Activated CD4-positive, alpha-beta T cell treated with anti-CD3 and anti-CD28 coated beads, Interleukin-2, amount 50 U/mL, for 24 hours (primary cell): ENCODE results near the gene ARAP1.

Source experiments
- DNase-seq, 2 donors: peaks; one replicate each; pipeline ENCODE4 v3.0.0-alpha.2; 2020; ENCODE audit warnings: low read depth in 1 of 2, low spot score in 1 of 2

Gene ARAP1

DNA sequence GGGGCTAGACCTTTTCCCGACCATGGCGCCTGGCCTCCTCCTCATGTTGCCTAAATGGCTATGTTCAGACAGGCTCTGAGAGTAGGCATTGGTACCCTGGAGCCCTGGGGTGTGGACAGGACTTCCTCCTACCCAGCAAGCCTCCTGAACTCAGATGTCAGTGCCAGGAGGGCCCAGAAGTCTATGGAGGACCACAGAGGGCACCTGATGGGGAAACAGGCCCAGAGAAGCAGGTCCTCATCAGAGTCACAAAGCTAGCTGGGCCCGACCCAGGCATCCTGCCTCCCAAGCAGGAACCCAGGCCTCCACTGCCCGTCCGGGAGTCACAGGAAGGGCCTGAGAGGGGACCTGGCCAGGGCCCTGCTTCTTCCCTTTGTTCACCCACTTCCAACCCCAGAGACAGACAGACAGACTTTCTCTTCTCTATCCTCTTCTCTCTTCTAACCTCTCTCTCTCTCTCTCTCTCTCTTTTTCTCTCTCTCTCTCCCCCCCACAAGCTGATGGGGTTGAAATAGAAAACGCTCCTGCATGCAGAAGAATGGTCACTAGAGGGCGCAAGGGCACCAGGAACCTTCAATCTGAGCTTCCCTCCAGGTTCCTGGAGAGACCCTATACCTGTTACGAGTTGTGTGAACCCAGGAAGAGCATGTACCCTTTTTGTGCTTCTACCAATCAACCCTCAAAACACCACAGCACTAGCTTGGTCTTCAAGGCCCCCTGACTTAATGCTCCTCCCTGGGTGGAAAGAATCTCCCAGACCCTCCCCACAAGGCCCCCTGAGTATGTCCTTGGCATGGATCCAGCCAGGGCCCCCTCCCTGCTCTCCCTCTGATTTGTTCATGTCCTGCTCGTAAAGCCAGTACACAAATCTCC lies 27.1 kb downstream of the ARAP1 start:
- DNase-seq, result peak; percentile 54 to 73

DNA sequence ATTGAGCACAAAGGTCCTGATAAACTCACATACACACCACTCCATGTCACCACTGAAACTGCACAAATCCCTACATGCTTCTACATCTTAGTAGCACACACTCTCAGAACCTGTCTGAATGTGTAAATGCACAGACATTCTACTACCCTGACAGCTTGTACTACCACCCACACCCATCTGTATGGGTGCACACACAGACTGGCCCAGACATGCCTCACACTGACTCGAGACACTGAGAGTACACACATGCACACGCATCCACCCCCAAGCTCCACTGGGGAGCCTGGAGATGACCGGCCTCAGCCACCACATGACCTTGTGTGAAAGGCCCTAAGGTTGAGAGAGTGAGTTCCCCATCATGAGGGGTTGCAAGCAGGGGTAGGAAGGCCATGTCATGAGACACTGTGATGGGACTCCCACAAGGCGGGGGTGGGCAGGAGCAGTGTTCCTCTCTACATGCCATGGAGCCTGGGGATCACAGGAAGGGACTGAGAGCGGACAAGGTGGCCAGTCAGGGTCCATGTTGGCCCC lies 28.1 kb downstream of the ARAP1 start:
- no peak for DNase-seq

GRCh38 chr11:72723508-72723907 lies 28.7 kb downstream of the ARAP1 start:
- no peak for DNase-seq

DNA sequence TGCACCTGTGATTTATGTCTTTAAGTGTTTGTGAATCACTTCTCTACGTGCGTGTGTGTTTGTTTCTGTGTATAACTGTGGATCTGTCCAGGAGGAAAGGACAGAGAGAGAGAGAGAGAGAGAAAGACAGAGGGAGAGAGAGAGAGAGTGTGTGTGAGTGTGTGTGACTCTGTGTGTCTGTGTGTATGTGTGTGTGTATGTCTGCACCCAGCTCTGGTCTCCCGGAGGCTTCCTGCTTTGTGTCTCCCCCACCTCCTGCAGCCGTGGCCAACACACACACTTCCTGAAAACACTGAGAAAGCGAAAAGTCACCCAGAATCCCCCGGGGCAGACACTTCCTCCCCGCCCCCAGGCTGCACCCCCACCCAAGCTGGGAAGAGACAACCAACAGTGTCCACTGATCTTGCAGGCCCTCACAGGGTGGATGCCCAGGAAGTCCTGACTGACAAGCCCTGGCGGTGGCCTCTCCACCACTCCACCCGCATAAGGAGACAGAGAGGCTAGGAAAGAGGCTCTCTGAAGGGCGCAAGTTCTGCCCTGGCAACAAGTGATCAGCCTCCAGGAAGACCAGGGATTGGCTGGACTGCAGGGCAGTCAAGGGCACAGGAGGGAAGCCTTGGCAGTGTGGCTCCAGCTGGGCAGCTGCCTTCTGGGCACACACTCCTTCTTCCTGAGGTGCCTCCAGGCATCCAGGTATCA lies 30.0 kb downstream of the ARAP1 start:
- DNase-seq, result peak; percentile 67 to 77

DNA sequence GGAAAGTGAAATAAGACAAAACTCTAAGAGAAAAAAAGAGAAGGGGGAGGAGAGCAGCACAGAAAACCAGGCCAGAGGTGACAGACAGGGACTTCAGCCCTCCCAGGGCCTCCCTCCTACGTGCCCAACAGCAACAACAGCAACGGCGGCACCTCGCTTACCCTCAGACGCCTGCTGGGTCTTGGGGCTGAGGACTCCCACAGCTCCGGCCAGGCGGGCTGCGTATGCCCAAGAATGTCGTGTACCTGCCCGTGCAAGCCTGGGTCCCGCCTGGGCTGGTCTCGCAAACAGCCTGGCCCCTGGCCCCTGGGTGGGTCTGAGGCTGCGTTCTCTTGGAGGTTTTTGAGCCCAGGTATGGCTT lies 30.5 kb downstream of the ARAP1 start:
- DNase-seq, result no peak

- DNase-seq, result no peak
Observed at GRCh38 chr11:72721276-72721675, 30.9 kb downstream of the ARAP1 start.

DNA sequence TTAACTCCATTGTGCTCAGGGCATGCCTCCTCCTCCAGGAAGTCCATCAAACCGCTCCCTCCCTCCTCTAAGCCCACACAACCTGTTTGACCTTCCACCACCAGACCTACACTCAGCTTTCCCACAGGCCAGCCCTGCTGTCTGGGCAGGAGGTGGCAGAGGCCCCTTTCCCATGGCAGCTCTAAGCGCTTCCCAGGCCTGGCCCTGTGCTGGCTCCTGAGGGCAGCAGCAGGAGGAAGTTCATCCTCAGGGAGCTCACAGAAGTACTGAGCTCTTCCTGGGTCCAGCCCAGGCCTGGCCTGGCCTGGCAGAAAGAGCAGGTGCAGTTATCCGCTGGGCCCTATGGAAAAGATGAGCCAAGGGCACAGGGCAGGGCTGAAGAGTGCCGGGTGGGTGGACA lies 31.4 kb downstream of the ARAP1 start:
- no peak for DNase-seq

DNA sequence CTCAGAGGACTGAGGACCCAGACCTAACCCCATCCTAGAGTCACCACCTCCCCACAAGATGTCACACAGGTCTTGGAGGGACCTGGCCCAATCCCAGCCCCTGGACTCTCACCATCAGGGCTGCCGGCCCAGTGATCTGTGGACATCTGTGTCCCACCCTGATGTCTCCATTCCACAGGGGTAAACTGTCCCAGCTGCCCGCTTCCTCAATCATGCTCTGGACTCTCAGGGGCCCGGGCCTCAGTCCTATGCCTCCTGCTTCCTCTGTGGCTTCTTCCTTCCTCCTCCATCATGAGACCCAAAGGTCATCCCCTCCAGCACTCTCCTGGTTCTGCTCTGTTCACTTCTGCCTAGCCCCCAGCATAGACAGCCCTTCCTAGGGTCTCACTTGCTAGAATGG lies 32.2 kb downstream of the ARAP1 start:
- no peak for DNase-seq

DNA sequence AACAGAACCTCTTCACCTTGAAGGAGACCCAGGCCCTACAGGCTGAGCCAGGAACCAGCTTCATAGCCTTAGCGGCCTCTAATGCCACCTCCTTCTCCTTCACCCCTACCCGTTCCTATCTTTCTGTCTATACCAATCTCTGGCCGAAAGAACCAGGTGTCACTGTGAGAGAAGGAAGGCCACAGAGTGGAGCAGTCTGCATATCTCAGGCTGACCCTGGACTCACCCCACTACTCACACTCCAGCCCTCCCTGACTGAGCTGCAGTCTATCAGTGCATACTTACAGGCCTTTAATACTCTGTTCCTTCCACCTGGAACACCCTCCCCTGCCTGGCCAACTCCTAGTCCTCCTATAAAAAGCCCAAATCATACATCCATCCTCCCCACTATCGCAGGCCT lies 32.7 kb downstream of the ARAP1 start:
- no peak for DNase-seq

- DNase-seq, result no peak
Observed at GRCh38 chr11:72719144-72719543, 33.1 kb downstream of the ARAP1 start.

- DNase-seq, result no peak
Observed at GRCh38 chr11:72718101-72718501, 34.1 kb downstream of the ARAP1 start.

GRCh38 chr11:72716788-72717435 lies 35.3 kb downstream of the ARAP1 start:
- no peak for DNase-seq

DNA sequence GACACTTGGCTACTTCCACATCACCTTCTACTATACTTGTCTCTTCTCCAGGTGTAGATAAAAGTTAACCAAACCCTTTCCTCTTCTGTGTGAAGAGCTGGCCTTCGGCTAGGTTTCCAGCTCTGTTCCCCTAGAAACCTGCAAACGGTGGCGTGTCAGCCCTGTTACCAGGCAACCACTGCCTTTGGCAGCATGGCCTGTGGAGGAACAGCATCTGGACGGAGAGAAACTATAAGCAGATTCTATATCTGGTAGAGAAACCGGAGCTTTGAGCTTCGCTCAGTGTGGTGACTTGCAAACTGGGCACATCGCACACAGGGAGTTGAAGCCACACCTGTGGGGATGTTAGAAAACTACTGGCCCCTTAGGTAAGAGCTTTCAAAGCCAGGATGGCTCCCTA lies 35.9 kb downstream of the ARAP1 start:
- no peak for DNase-seq

DNA sequence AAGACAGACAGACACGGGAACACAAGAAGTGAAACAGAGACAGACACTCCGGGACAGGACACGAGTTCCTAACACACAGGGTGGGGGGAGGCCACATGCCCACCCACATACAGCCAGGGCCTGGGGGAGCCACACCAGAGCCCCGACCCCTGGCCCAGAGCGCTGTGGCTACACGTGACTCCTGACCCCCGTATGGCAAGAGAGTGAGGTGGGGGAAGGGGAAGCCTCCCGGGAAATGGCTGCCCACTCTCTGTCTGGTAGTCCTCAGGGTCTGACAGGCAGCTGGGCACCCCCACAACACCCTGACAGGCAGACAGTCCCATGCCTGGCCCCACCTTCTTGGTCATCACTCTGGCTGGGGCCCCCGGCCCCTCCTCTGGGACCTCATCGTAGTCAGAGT lies 39.4 kb downstream of the ARAP1 start:
- no peak for DNase-seq

DNA sequence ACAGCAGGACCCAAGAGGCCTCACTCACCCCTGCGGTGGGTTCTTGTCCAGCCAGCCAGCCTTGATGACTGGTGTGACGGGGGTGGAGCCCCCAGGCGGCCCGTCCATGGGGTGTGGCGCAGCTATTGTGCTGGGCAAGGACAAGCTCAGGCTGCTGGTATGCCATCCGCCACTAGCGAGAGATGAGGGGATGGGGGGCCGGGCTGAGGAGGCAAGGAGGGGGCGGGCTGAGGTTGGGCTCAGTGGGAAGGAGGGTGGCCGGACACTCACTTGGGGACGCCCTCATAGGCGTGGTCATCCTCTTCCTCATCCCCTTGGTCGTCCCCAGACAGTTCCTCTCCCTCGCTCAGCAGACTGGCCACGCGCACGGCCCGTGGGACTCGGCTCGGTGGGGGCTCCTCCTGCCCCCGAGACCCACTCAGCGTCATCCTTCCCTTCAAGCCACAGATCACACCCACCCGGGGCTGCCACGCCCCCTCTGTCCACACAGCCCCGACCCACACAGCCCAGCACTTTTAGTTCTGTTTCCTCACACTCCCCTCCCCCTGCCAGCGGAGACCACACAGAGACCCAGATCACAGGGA lies 39.9 kb downstream of the ARAP1 start:
- no peak for DNase-seq

DNA sequence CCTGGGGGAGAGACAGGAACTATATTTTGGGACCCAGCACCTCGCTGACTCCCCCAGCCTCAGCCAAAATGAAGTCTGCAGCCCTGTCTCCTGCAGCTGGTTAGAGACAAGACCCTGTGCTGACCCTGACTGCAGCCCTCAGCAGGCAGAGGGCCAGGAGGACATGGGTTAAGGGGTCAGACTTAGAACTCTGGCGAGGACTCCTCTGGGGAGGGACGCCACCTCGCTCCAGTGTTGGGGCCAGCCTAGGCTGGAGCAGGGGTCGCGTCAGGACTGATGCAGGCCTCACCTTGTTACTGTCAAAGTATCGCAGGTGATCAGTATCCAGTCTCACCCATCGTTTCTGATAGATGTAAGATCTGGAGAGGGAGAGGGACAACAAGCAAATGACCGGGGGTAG lies 41.1 kb downstream of the ARAP1 start:
- DNase-seq, result no peak

DNA sequence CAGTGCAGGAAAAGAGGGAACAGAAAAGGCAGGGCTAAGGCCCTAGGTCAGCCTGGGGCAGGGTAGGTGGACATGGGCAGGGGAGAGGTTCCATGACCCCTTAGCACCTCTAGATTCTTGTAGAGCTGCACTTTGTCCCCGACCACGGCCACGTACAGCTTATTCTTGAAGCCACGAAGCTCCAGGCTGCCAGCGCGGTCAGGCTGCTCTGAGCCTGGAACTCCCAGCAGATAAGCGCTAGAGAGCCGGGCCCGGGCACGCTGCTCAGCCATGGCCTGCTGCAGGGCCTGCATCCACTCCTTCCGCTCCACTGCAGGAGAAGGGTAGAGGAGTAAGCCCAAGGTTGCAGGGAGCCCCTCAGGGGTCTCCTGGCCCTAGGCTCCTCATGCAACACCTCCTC lies 41.9 kb downstream of the ARAP1 start:
- DNase-seq, result no peak

GRCh38 chr11:72709478-72710238 lies 42.5 kb downstream of the ARAP1 start:
- DNase-seq, result no peak

GRCh38 chr11:72707032-72707431 lies 45.2 kb downstream of the ARAP1 start:
- DNase-seq, result no peak

- DNase-seq, result no peak
Observed at GRCh38 chr11:72706579-72706978, 45.6 kb downstream of the ARAP1 start.
